GM19025 (cell line): ENCODE data around the gene CLRN1.

Experiments used
- ATAC-seq: cut with Tn5 transposase; IDR thresholded peaks from one replicate; pipeline ENCODE4 v1.9.1; 2021; ENCODE audit warnings: mild to moderate bottlenecking, low read depth, moderate library complexity; ENCODE audit not compliant: unreplicated experiment

Gene CLRN1

DNA sequence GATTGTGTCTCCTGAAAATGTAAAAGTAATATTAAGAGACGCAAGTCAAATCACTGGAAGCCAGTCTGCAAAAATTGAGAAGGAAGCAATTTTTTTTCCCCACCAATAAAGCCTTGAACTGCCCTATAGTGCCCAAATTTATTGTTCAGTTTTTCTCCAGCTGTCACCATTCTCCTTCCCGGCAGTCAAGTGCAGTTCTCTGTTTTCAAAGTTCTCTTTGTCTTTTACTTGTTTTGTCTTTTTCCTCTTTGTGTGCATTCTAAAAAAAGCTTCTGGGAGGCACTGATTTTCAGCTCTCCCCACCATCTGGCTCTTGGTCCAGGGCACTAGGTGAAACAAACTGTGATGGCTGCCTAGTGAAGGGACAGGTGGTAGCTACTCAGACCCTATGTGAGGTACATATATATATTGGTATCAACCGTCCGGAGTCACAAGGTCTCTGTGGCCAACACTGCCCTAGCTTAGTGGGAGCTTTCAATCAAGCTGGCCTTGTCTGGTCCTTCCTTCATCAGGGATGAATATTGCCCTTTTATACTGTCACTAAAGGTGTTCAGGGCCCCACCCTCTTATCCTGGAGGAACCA lies 6.1 kb upstream of the CLRN1 start:
- ATAC-seq = no peak

DNA sequence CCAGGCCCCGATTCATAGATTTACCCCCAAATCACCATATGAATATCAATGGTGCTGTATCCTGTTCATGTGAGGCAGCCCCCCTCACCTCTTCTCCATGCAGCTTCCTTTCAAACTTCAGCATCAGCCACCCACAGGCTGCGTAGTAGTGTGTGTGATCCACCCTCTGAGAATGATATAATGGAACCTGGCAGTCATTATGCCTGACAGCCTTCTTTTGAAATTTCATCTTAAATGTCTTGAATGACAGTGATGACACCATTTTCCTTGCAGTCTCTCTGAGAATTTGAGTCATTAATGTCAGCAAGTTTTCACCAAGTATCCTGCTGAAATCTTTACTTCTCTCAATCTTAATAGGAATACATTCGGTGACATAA lies 3.5 kb upstream of the CLRN1 start:
- ATAC-seq = no peak

DNA sequence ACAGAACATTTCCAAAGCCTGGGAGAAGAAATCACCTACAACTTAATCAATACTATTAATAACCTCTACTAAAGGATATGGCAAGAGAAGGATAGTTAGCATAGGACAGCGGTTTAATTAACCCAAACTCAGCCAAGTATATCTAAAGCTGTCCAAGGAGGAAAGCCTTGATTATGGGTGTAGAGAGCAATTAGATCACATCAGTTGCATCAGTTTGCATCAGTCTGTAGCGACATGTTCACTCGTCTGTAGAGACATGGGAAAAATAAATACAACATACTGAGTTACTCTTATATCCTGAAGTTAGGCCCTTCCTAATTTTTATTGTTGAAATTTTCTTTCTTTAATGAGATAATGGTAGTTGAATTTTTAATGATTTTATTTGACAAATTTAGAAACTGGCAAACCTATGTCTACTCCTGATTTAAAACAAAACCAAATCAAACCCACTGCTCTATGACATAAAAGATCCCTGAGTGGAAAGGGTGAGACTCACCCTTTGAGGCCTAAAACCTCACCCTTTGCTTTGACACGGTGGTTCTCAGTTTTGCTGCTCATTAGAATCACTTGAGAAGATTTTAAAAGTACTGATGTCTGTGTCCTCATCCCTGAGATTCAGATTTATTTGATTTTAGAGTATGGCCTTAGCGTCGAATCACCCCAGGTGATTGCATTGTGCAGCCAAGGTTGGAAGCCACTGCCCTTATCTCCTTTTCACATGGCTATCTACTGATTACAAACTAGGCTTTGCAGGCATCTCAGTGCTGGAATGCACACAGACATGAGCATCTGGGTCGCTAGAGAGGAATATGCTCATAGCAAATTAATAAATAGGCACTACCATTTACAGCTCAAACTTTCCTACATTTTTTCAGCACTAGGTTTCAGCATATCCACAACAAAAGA lies 2.8 kb upstream of the CLRN1 start:
- no peak for ATAC-seq

DNA sequence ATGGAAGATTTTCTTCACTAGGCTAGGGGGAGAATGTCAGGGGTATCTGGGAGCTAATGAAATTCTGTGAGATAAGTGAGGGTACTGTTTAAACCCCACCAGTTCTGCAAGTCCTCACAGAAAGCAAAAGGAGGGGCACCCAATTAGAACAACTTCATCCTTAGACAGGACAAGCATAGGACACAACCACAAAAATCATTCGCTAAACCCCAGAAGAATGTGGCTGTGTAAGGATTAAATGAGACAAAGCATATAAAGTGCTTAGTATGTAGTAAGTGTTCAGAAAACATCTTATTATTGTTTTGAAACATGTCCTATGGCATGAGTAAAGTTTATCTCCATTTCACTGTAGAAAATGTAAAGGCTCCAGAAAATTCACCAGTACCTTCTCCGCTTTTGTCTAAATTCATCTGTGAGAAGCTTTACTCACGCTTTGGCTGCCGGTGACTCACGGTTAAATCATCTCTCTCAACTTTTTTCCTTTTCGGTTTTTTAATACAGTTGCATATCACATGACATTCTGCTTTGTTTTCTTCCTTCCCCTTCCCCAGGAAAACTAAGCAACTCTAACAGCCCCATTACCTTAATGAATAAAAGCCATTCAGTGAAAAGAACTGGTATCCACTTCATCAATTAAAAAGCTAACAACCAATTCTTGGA lies 1.7 kb downstream of the CLRN1 start:
- ATAC-seq = no peak

DNA sequence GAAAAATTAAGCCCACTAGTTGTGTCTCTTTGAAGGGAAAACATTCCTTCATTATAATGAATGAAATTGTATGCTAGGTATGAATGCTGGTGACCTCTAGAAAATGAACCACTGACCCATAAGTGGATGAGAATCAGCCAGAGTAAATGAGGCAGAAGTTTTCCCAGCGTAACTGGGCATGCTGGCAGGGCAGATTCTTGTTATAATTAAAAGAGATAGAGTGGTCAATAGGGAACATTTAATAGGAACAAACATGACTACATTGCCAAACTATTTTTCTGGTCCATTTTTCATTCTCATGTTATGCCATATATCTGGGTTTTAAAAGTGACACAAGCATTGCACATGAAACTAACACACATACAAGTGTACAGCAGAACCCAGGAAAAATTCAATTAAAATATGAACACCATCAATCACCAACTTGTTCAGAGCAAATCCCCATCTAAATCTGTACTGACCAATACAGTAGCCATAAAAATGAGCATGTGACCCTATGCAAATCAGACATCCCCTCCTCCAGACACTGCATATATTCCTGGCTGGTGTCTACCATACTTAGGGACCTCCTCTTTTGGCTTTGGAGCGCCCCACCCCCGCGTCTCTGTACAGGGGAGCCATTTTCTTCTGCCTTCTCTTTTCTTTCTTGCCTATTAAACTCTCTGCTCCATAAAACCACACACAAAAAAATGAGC lies 4.0 kb downstream of the CLRN1 start:
- no peak for ATAC-seq

DNA sequence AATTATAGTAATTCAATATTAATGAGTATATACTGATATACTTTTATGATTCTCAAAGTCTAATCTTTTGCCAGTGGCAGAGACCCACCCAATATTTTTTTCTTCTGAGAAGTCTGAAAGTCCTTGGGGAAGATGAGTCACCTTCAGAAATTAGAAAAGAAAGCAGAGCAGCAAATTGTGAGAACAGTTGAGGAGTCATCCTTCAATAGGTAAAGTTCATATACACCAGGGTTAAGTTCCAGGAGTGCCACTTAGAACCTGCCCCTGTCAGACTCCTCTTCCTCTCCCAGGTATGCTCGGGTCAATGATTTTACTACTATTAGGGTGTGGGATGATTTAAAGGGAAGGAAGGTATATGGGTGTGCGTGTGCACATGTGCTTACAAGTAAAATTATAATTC lies 7.1 kb downstream of the CLRN1 start:
- ATAC-seq = no peak

DNA sequence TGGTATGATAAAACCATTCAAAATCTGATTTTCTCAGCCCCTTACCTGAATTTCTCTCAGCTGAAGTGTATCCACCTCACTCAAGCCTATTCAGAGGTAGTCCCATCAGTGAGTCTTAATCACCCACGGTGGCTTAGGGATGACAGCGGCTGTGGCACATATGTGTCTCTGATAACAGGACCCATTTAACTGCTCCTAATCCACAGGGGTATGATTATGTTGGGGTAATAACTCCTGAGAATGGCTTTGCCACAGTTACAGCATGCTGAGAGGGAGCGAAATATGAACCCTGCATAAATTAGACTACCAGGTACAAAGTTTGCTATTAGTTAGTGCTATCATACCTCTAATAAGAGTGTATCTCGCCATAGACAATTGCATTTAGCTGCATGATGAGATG lies 10.6 kb downstream of the CLRN1 start:
- no peak for ATAC-seq

DNA sequence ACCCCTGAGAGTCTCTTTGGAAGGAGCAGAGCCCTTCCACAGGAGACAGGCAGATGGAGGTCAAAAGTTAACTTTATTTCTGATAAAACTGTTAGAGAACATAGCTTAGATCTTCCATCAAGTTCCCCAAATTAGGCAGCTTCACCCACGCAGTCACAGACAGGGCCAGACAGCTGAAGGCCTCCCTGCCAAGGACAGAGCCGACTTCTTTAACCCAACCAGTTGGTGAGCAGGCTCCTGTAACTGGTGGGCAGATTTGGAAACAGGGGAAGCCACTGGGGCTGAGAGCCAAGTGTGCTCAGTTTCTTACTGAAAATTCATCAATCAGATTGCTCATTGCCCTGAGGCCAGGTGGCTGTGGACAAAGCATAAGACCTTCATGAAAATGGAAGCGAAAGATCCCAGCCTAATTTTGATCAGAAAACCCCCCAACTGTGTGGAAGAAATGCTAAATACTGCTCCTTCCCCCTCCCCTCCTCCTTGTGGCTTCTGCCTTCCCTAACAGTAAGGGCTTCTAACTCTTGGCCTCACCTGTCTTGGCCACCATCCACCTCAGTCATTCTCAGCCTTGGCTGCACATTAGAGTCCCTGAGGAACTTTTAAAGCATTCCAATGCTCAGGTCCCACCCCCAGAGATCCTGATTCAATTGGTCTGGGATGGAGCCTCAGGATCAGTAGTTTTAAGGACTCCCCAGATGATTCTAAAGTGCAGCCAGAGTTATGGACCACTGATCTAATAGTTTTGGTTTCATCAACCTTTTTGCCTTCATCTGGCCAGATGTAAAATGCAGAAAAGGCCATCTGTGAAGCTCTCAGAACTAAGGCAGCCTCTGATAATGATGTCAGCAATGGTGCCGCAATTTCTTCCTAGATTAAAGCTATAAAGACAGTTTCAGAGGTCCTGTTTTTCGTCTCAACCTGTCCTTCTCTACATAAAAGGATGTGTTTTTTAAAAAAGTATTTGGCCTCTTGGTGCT lies 11.5 kb downstream of the CLRN1 start:
- ATAC-seq = no peak

DNA sequence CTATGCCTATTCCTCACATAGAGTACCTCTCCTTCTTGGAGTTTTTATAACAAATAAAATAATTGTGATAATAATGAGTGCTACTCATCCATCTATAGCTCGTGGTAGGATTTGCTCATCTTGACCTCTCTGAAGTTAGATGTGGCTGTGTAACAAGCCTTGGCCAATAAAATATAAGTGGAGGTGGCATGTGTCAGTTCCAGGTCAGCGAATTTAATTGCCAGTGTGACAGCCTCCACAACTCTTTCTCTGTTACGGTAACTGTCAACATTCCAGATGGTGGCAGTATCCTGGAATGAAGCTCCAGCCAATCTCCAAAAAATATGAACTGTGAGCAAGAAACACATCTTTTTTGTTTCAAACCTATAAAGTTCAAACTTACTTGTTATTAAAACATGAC lies 13.8 kb downstream of the CLRN1 start:
- no peak for ATAC-seq

DNA sequence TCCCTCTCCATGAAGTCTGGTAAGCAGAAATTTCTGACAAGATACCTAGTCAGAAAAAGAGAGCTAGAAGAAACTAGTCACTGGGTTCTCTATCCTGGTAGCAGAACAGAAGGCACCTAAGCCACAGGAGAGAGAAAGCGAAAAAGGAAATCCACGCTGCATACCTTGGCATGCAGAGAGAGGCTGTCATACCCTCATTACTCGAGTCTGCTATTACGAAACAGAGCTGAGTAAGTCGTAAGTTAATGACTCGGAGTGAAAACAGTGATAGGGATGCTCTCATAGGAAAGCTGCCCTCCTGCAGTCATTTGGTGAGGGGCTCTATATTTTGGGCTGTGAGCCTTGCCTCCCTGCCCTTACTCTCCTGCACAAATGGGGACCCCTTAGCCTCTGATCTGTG lies 16.2 kb downstream of the CLRN1 start:
- no peak for ATAC-seq

DNA sequence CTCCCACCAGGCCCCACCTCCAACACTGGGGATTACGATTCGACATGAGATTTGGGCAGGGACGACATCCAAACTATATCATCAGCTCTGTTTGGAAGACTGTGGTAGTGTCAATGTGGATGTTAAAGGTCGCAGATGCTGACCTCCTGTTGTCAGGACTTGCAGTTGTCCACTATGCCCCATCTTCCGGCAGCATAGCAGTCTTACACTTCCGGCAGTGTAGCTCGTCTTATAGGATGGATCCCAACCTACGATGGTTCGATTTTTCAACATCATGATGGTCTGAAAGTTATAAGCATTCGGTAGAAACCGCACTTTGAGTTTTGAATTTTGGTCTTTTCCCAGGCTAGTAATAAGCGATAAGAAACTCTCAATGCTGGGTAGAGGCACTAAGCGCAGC lies 20.6 kb downstream of the CLRN1 start:
- ATAC-seq = no peak

DNA sequence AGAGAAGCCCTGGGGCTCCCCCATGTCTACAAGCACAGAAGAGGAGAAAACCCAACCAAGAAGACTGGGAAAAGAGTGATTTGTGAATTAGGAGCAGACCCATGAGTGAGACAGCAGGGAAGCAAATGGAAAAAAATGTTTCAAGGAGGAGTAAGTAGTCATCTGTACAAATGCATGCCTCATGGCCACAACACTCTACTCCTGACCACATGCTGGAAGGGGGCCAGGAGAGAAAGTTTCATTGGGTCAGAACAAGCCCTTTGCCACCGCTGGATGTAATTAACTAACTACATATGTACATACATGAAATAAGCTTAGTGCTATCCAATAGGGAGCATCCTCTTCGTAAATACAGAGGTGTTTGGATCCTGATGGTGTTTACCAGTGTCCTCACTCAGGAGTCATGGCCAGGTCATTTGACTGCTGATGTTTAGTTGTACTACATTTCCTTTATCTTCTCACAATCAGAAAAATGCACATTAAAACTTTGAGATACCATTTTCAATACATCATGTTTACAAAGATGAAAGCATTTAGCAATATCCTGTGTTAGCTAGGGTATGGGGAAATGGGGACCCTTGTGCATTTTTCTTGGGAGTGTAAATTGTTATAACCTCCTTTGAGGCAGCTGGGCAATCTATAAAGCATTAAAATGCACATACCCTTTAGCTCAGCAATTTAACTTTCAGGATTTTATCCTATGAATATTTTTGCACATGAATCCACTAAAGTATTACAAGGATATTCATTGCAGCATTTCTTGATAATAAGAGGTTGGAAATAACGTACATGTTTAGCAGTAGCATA lies 27.1 kb downstream of the CLRN1 start:
- ATAC-seq = no peak

DNA sequence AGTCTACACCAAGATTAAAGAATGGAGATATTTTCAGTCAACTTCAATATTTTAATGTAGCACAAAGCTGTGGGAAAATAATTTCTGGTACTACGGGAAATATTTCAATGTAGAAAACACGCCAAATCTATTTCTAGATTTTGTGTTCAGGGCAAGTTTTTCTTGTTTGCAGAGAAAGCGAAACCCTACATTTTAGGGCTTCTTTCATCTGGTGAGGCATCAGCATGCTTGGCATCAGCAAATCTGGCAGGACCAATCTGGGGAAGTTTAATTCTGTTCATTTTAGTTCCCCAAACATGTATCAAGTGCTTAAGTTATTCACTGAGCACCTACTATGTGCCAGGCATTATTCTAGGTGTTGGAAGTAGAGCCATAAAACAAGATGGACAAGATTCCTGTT lies 30.3 kb downstream of the CLRN1 start:
- ATAC-seq = no peak

DNA sequence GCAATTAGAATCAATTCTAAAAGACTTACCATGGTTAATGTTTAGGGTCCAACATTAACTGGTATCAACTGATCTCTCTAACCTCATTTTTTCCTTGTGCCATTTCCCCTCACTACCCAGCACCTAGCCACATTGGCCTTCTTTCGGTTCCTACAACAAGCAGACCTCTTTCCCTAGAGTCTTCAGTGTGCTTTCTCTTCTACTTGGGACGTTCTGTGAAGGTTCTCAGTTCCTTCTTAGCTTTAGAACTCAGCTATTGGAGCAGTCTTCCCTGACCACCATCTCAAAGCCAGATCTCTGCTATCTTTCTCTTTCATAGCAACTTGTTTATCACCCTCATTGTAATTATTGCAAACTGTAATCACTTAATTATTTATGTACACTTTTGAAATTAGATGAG lies 35.8 kb downstream of the CLRN1 start:
- no peak for ATAC-seq

DNA sequence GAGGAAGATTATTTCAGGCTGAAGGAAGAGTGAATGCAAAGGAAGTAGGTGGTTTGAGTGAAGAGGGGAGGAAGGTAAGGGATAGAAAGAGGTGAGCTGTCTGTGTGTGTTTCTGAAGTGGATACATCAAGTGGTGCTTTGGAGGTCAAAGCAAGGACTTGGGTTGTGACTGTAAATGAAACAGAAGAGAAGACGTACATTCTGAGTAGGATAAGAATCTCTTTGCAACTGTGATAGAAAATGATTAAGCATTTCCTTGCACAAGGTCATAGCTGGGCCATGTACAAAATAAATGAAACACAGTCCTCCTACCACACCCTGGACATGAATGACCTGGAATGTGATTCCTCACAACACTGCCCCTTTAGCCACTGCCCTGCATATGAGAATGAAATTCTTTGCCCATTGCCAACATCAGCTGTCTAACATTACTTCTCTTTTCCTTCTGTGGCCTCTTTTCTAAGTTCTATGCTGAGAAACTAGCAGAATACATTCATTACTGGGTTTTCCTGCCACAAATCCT lies 39.0 kb downstream of the CLRN1 start:
- ATAC-seq = no peak

DNA sequence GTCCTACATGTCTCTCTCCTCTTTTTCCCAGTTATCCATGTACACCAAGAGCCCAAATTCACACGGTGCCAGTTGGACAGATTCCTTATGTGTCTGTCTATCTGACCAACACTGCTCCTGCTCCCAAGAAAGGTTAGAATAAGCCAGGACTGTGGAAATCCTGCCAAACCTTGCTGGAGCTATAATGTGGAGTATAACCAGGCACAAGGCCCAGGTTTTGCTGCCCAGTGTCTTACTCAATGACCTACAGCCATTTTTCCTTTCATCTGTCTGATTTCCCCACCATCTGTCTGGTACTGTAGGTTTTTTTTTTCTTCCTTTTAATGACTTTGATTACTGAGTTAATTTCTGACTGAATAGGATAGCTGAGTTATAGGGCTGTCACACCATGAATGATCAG lies 40.8 kb downstream of the CLRN1 start:
- no peak for ATAC-seq

DNA sequence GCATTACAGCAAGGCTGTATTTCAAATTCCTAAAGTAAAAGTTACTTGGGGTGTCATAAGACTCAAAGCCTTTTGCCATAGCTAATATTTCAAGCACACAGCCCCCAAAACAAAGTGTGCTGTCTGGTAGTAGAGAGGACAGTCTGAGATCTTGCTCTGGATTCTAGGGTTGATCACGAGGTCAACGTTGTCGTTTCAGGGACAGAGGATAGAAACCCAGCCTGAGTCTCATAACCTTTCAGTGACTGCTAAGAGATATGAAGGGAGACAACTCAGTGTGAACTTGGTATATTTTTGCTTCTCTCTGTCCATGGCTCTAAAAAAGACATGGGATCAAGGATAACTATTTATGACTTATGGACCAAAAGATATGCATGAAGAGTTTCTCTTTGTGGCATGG lies 41.7 kb downstream of the CLRN1 start:
- no peak for ATAC-seq

DNA sequence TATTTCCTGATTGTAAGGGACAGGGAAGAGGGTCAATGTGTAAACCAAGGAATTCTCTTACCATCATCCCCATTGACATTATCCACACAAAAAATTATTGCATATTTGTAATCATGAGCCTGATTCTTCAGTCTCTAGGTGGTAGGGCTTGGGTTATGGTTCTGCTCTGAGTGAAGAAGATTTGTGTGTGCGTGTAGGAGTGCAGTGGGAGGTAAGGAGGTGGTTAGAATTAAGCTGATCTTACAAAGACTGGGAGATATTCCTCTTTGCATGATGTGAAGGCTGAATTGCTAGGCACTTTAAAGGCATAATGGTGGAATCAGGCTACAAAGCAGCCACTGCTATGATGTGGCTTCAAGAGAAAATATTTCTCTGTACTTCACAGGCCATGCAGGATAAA lies 44.3 kb downstream of the CLRN1 start:
- ATAC-seq = no peak

DNA sequence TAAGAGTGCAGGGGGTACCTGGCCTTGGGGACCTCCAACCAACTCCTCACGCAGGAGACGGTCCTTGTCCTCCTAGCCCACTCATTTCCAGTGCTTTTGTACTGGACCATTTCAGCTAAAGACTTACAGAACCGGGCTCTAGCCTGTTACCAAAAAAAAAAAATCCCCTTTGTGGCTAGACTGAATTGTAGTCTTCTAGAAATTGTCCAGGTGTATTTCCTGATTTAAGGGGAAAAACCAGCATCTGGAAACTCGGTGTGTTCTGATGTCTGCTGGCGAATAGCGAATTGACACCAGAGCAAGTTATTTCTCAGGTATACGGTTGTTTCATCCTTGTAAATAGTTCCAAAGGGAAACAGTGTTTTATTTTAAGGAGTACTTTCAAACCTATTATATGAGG lies 46.2 kb downstream of the CLRN1 start:
- ATAC-seq = no peak
